Skeletal muscle tissue (tissue), 4 donors: ENCODE results near the gene COX6A2. TPM values are rescaled to one million over a fixed set of nuclear protein-coding genes. Genes with fewer than 3 reads are reported as not detected.

ENCODE experiments used
- H3K27ac ChIP-seq: one replicate; pipeline ENCODE4 v1.7.0; 2013; ENCODE audit warnings: mild to moderate bottlenecking, low read depth, low read length, inconsistent platforms
- H3K27me3 ChIP-seq, 3 donors: one replicate each; pipeline ENCODE4 v1.7.0; 2013; ENCODE audit warnings: low read length in 3 of 3; ENCODE audit not compliant: control insufficient read depth in 3 of 3, insufficient read depth in 3 of 3
- H3K36me3 ChIP-seq, 3 donors: one replicate each; pipeline ENCODE4 v1.7.0; 2013; ENCODE audit warnings: low read length in 3 of 3; ENCODE audit not compliant: control insufficient read depth in 3 of 3, insufficient read depth in 3 of 3
- H3K4me1 ChIP-seq, 3 donors: one replicate each; pipeline ENCODE4 v1.7.0; 2013; ENCODE audit warnings: low read length in 3 of 3, mild to moderate bottlenecking in 3 of 3; ENCODE audit not compliant: control insufficient read depth in 3 of 3, insufficient read depth in 3 of 3
- H3K4me3 ChIP-seq, 3 donors: one replicate each; pipeline ENCODE4 v1.7.0; 2013; ENCODE audit warnings: low read length in 3 of 3
- H3K9ac ChIP-seq, 3 donors: one replicate each; pipeline ENCODE4 v1.7.0; 2013; ENCODE audit warnings: low read length in 3 of 3, mild to moderate bottlenecking in 3 of 3, moderate library complexity in 2 of 3, low read depth in 1 of 3
- H3K9me3 ChIP-seq, 3 donors: one replicate each; pipeline ENCODE4 v1.7.0; 2013; ENCODE audit warnings: low read length in 3 of 3; ENCODE audit not compliant: control insufficient read depth in 3 of 3
- total RNA-seq: library from RNA; depleted of rRNA; stranded (reverse); fragments of >200 nt; gene quantifications from one replicate; pipeline ENCODE4 v1.2.3, GENCODE V29; 2014
- donor health status: Osteomylitis.

The COX6A2 gene
- total RNA-seq, 1 donor from 2014 or later = 49.1 TPM

DNA sequence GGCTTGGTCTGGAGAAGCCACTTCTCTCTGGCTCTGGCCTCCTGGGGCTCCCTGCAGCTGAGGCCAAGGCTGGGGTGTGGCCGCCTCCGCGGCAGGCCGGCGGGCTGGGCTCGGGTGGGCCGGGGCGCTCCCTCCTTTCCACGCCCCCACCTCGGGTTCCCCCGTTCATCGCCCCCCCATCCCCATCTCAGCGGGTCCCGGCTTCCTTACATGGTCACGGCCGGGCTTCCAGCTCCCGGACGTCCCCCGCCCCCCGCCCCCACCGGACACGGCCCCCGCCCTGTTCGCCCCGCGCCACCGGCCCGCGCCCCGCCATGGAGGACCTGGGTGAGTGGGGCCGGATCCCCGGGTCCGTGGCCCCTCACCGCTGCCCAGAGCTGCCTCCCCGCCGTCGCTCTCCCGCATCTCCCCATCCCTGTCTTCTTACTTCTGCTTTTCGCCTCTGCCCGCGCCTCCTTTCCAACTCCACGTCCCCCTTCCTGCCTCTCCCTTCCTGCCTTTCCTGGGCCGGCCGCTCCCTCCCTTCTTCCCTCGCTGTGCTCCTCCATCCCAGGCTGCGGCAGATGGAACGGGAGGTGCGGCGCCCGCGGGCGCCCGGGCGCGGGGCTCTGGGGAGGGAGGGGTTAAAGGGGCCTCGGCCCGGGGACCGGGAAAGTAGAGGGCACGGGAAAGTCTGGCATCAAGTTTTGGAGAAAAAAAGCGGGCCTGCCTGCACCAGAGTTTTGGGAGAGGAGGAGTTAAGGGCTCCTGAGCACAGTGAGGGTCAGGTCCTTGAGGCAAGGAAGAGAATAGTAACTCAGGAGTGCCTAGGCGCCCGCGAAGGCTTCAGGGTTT is 43.9 kb upstream of the COX6A2 start, which contains the start of gene TGFB1I1:
TSS of gene TGFB1I1 (plus strand) at position 278 of the 834 bp plus-strand sequence. CDS start at position 315, 37 bp downstream.
- peaks cover 4 to 11% (median 7%) of the 10 kb centered on the region in 3 donors for H3K36me3 ChIP-seq
- peak within 1 kb of the TSS; percentile 70 to 83 (median 74) for H3K9ac ChIP-seq
- peaks cover 8 to 27% (median 10%) of the 10 kb centered on the region in 3 donors for H3K27me3 ChIP-seq
- H3K27ac ChIP-seq = peak within 1 kb of the TSS; percentile 83
- H3K4me1 ChIP-seq = peaks cover 16 to 18% (median 17%) of the 10 kb centered on the region in 3 donors
- peak within 1 kb of the TSS; percentile 68 to 71 (median 70) for H3K4me3 ChIP-seq
- no peaks in the 10 kb centered on the region for H3K9me3 ChIP-seq

DNA sequence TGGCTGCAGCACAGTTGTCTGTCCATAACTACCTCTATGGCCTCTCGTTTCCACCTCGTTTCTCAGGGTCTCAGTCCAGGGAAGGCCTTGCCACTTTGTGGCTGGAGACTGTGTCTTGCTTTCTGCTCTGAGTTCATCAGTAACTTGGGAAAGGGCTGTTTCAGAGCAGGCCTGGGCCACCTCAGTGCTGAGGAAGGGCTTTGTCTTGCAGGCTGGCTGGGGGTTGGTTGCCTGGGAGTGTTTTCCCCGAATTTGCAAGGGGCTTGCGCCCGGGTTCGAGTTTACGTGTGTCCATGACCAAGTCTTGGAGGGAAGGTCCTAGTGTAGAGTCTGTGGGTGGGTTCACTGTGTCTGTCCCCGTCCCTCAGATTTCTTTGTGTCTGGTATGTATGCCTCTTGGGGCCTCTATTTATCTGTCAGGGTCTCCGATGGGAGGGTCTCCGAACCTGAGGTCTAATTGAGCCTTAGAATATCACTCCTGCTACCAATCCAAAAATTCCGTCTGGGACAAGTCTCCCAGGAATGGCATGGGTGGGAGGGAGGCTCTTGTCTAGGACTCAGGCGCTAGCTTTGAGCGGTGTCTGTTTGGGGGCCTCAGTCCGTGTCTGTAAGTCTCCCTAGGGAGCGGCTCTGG is 43.2 kb upstream of the COX6A2 start:
- Histone ChIP-seq H3K4me1 (peaks cover 16 to 17% (median 16%) of the 10 kb centered on the region in 3 donors), H3K27ac (peak overlapping the region; percentile 83), H3K27me3 (peaks cover 7 to 22% (median 8%) of the 10 kb centered on the region in 3 donors), H3K9me3 (no peaks in the 10 kb centered on the region), H3K4me3 (peak overlapping the region; percentile 52 to 64 (median 55)), H3K9ac (peak overlapping the region; percentile 70 to 82 (median 74)), H3K36me3 (peaks cover 10 to 17% (median 13%) of the 10 kb centered on the region in 3 donors)

DNA sequence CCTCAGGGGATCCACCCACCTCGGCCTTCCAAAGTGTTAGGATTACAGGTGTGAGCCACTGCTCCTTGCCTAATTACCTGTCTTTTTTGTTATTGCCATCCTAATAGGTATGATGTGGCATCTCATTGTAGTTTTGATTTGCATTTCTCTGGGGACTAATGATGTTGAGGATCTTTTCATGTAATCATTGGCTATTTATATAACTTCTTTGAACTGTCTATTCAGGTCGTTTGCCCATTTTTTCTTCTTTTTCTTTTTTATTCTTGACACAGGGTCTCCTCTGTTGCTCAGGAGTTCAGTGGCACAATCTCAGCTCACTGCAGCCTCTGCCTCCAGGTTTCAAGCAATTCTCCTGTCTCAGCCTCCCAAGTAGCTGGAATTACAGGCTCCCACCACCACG is 42.5 kb upstream of the COX6A2 start:
- H3K27ac ChIP-seq = peak overlapping the region; percentile 83
- H3K4me3 ChIP-seq = no peak overlapping the region
- H3K36me3 ChIP-seq = peaks cover 17 to 23% (median 20%) of the 10 kb centered on the region in 3 donors
- H3K4me1 ChIP-seq = peaks cover 15 to 17% (median 16%) of the 10 kb centered on the region in 3 donors
- no peak overlapping the region for H3K9ac ChIP-seq
- no peaks in the 10 kb centered on the region for H3K9me3 ChIP-seq
- H3K27me3 ChIP-seq = peaks cover 4 to 16% (median 6%) of the 10 kb centered on the region in 3 donors

DNA sequence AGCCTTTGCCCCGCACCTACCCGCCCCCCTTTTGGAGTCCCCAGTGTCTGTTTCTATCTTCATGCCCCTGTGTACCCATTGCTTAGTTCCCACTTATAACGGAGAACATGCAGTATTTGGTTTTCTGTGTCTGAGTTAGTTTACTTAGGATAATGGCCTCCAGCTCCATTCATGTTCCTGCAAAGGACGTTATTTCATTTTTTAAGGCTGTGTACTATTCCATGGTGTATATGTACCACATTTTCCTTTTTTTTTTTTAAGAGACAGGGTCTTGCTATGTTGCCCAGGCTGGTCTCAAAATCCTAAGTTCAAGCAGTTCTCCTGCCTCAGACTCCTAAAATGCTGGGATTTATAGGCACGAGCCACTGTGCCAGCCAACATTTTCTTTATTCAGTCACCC is 39.7 kb upstream of the COX6A2 start:
- H3K4me3 ChIP-seq = no peak overlapping the region
- H3K27ac ChIP-seq = no peak overlapping the region
- peaks cover 31 to 36% (median 34%) of the 10 kb centered on the region in 3 donors for H3K36me3 ChIP-seq
- H3K9ac ChIP-seq = no peak overlapping the region
- no peaks in the 10 kb centered on the region for H3K9me3 ChIP-seq
- peaks cover 11 to 14% (median 11%) of the 10 kb centered on the region in 3 donors for H3K4me1 ChIP-seq
- peaks cover 0 to 4% (median 4%) of the 10 kb centered on the region in 3 donors for H3K27me3 ChIP-seq

- peaks cover 6 to 9% (median 8%) of the 10 kb centered on the region in 3 donors for H3K4me1 ChIP-seq
- peaks cover 32 to 42% (median 38%) of the 10 kb centered on the region in 3 donors for H3K36me3 ChIP-seq
- H3K4me3 ChIP-seq = no peak overlapping the region
- H3K27ac ChIP-seq = peak overlapping the region; percentile 40
- H3K9ac ChIP-seq = no peak overlapping the region
- no peaks in the 10 kb centered on the region for H3K9me3 ChIP-seq
- H3K27me3 ChIP-seq = peaks cover 0 to 2% (median 0%) of the 10 kb centered on the region in 3 donors
Measured at GRCh38 chr16:31467151-31467773, 39.1 kb upstream of the COX6A2 start.

GRCh38 chr16:31466381-31466841 is 38.3 kb upstream of the COX6A2 start:
- Histone ChIP-seq H3K4me3 (no peak overlapping the region), H3K27ac (peak overlapping the region; percentile 40), H3K9me3 (no peaks in the 10 kb centered on the region), H3K9ac (no peak overlapping the region), H3K36me3 (peaks cover 39 to 48% (median 44%) of the 10 kb centered on the region in 3 donors), H3K27me3 (no peaks in the 10 kb centered on the region), H3K4me1 (peaks cover 4 to 6% (median 5%) of the 10 kb centered on the region in 3 donors)

DNA sequence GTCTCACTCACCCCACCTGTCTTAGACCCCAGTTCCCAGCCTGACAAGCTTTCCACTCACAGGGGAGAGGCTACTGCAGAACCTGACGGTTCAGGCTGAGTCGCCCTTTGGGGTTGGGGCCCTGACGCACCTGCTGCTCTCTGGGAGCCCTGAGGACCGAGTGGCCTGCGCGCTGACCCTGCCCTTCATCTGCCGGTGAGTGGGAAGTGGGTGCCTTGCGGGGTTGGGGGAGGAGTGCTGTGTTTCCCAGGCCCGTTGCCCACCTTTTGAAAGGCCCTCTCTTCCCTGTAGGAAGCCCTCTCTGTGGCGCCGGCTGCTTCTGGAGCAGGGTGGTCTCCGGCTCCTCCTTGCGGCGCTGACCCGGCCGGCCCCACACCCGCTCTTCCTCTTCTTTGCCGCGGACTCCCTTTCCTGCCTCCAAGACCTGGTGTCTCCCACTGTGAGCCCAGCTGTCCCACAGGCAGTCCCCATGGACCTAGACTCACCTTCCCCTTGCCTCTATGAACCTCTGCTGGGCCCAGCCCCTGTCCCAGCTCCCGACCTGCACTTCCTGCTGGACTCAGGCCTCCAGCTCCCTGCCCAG is 37.7 kb upstream of the COX6A2 start:
- Histone ChIP-seq H3K9ac (no peak overlapping the region), H3K36me3 (peaks cover 39 to 48% (median 44%) of the 10 kb centered on the region in 3 donors), H3K4me3 (no peak overlapping the region), H3K27ac (peak overlapping the region; percentile 40), H3K4me1 (peaks cover 0 to under 1% (median 0%) of the 10 kb centered on the region in 3 donors), H3K27me3 (no peaks in the 10 kb centered on the region), H3K9me3 (no peaks in the 10 kb centered on the region)

DNA sequence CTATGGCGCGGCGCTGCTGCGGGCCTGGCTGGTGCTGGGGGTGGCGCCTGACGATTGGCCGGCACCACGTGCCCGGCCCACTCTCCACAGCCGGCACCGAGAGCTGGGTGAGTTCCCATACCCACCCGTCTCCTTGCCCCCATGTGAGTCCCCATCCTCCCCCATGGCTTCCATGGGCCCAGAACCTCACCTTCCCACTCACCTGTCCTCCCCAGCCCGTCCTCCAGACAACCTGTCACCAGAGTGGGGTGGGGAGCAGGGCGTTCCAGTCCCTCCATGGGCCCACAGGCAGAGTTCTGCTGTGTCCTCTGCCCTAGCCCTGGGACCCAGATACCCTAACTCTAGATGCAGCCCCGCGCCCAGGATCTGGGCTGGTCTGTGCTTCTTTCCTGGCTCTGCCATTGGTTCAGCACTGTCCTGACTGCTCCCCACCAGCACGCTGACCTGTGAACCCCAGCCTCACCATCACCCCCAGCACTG is 36.7 kb upstream of the COX6A2 start:
- H3K4me3 ChIP-seq = no peak overlapping the region
- H3K36me3 ChIP-seq = peaks cover 39 to 48% (median 44%) of the 10 kb centered on the region in 3 donors
- H3K9ac ChIP-seq = no peak overlapping the region
- H3K9me3 ChIP-seq = no peaks in the 10 kb centered on the region
- peaks cover 8 to 9% (median 9%) of the 10 kb centered on the region in 3 donors for H3K4me1 ChIP-seq
- no peaks in the 10 kb centered on the region for H3K27me3 ChIP-seq
- H3K27ac ChIP-seq = no peak overlapping the region

- H3K9ac ChIP-seq = no peak overlapping the region
- no peak overlapping the region for H3K4me3 ChIP-seq
- H3K9me3 ChIP-seq = no peaks in the 10 kb centered on the region
- no peaks in the 10 kb centered on the region for H3K27me3 ChIP-seq
- peaks cover 8 to 9% (median 9%) of the 10 kb centered on the region in 3 donors for H3K4me1 ChIP-seq
- H3K27ac ChIP-seq = no peak overlapping the region
- H3K36me3 ChIP-seq = peaks cover 39 to 48% (median 44%) of the 10 kb centered on the region in 3 donors
Measured at GRCh38 chr16:31464348-31464769, 36.2 kb upstream of the COX6A2 start.
